K562 (cell line): ENCODE results near the gene SYTL4. TPM values are rescaled to one million over a fixed set of nuclear protein-coding genes. Genes with fewer than 3 reads are reported as not detected.

Source experiments
- ELF2 ChIP-seq: fragments of 250-450 bp; sonication (Bioruptor Pico); IDR thresholded peaks from 2 replicates; pipeline ENCODE4 v1.5.0; 2021; ENCODE audit warnings: mild to moderate bottlenecking
- GABPB2 ChIP-seq: fragments of 250-450 bp; sonication (Bioruptor Pico); conservative IDR thresholded peaks from 2 replicates; pipeline ENCODE4 v1.5.1; 2021; ENCODE audit warnings: mild to moderate bottlenecking
- TSC22D4 ChIP-seq: fragments of 450-650 bp; IDR thresholded peaks from 2 replicates; pipeline ENCODE4 v1.6.1; 2016; ENCODE audit warnings: missing genetic modification characterization, missing biosample characterization, control low read depth
- polyA plus RNA-seq, 8 experiments: library from polyadenylated mRNA; depleted of rRNA in 4 of 8; stranded (reverse) in 5 of 8; unstranded in 3 of 8; fragments of >200 nt; fragmentation: Nextera tagmentation in 2 of 8; fragmentation: Illumina TruSeq in 1 of 8; extraction: Ambion mirVana in 2 of 8; extraction: Trizol in 1 of 8; gene quantifications; 2 replicates each; pipeline versions ENCODE4 v1.2.1 to v1.2.3, GENCODE V29; 2011 to 2014; ENCODE audit warnings: inconsistent platforms in 1 of 8, missing spikeins in 1 of 8
- total RNA-seq, 7 experiments: library from RNA; depleted of rRNA in 6 of 7; stranded (reverse); fragments of >200 nt in 6 of 7; fragmentation: Illumina TruSeq in 2 of 7; extraction: Trizol in 2 of 7; gene quantifications; 2 replicates each; pipeline versions ENCODE4 v1.2.1 to v1.2.3, GENCODE V29; 2011 to 2021; ENCODE audit warnings: low replicate concordance in 1 of 7
- TF ChIP-seq, protein P1 (sequence below), 2 experiments: IDR thresholded peaks; 2 replicates each; pipeline ENCODE4 v1.6.1; 2011; ENCODE audit warnings: borderline replicate concordance in 1 of 2, control low read depth in 1 of 2, low read depth in 1 of 2, low read length in 1 of 2, mild to moderate bottlenecking in 1 of 2, mixed read lengths in 1 of 2, moderate library complexity in 1 of 2; ENCODE audit not compliant: insufficient read depth in 1 of 2, insufficient read length in 1 of 2, poor library complexity in 1 of 2, severe bottlenecking in 1 of 2; ENCODE audit errors: extremely low read depth in 1 of 2
- TF ChIP-seq, protein P2 (sequence below): IDR thresholded peaks from 2 replicates; pipeline ENCODE4 v1.6.1; 2012; ENCODE audit warnings: low read depth, low read length, improper control_type of control experiment, borderline replicate concordance
- TF ChIP-seq, protein P3 (sequence below): fragments of 450-650 bp; conservative IDR thresholded peaks from 2 replicates; pipeline ENCODE4 v1.6.1; 2016; ENCODE audit warnings: missing genetic modification characterization, low read depth, mild to moderate bottlenecking, control low read depth, missing compliant biosample characterization
- TF ChIP-seq, protein P4 (sequence below), 2 experiments: IDR thresholded peaks in 1 of 2; conservative IDR thresholded peaks in 1 of 2; 2 replicates each; pipeline ENCODE4 v1.6.1; 2016; ENCODE audit warnings: low read depth in 2 of 2, mild to moderate bottlenecking in 1 of 2, missing compliant biosample characterization in 1 of 2, missing genetic modification characterization in 1 of 2, moderate library complexity in 1 of 2

The SYTL4 gene
- total and polyA plus RNA-seq, 9 of the 15 experiments (the other 6 are each of a cell fraction or from before 2014, with no cell fraction given) = 0.65 to 9.0 (median 1.5) TPM

DNA sequence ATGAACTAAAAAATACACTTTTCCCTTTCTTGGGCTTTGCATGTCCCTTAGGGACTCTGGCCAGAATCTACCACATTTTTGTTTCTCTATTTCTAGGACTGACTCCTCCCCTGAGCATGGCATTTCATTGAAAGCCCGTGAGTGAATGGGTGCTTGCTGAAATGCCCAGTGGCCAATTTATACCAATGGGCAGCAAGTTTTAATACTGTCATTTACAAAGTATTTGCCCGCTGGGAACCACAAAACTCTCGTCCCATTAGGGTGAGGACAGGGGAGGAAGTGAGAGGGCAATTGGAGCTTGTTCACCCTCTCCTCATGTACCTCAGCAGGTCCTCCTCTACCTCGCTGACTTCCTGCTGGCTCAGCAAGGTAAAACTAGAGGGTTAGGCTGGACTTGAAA, 86.8 kb downstream of the SYTL4 start (continued):
- TF ChIP-seq, protein P1, sequence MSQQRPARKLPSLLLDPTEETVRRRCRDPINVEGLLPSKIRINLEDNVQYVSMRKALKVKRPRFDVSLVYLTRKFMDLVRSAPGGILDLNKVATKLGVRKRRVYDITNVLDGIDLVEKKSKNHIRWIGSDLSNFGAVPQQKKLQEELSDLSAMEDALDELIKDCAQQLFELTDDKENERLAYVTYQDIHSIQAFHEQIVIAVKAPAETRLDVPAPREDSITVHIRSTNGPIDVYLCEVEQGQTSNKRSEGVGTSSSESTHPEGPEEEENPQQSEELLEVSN (IDR thresholded peaks at IDR 0.05; ENCODE audit: borderline replicate concordance in 1 of 2, extremely low read depth in 1 of 2, insufficient read depth in 1 of 2, insufficient read length in 1 of 2, low read depth in 1 of 2, low read length in 1 of 2, poor library complexity in 1 of 2, severe bottlenecking in 1 of 2) = no peak
- TF ChIP-seq, protein P2, sequence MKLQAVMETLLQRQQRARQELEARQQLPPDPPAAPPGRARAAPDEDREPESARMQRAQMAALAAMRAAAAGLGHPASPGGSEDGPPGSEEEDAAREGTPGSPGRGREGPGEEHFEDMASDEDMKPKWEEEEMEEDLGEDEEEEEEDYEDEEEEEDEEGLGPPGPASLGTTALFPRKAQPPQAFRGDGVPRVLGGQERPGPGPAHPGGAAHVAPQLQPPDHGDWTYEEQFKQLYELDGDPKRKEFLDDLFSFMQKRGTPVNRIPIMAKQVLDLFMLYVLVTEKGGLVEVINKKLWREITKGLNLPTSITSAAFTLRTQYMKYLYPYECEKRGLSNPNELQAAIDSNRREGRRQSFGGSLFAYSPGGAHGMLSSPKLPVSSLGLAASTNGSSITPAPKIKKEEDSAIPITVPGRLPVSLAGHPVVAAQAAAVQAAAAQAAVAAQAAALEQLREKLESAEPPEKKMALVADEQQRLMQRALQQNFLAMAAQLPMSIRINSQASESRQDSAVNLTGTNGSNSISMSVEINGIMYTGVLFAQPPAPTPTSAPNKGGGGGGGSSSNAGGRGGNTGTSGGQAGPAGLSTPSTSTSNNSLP = no peak
- TF ChIP-seq, protein P3, sequence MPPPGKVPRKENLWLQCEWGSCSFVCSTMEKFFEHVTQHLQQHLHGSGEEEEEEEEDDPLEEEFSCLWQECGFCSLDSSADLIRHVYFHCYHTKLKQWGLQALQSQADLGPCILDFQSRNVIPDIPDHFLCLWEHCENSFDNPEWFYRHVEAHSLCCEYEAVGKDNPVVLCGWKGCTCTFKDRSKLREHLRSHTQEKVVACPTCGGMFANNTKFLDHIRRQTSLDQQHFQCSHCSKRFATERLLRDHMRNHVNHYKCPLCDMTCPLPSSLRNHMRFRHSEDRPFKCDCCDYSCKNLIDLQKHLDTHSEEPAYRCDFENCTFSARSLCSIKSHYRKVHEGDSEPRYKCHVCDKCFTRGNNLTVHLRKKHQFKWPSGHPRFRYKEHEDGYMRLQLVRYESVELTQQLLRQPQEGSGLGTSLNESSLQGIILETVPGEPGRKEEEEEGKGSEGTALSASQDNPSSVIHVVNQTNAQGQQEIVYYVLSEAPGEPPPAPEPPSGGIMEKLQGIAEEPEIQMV (tag) = no peak
- no peak for TF ChIP-seq GABPB2 (CRISPR knock-in tag)
- TF ChIP-seq, protein P4, sequence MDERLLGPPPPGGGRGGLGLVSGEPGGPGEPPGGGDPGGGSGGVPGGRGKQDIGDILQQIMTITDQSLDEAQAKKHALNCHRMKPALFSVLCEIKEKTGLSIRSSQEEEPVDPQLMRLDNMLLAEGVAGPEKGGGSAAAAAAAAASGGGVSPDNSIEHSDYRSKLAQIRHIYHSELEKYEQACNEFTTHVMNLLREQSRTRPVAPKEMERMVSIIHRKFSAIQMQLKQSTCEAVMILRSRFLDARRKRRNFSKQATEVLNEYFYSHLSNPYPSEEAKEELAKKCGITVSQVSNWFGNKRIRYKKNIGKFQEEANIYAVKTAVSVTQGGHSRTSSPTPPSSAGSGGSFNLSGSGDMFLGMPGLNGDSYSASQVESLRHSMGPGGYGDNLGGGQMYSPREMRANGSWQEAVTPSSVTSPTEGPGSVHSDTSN (CRISPR knock-in tag; IDR thresholded peaks at IDR 0.05; ENCODE audit: low read depth) = no peak
- TF ChIP-seq, protein P4 (tag; conservative IDR thresholded peaks at IDR 0.05; ENCODE audit: low read depth) = no peak
- TF ChIP-seq TSC22D4 (tag) = no peak
- TF ChIP-seq ELF2 (CRISPR knock-in tag) = no peak
- TF ChIP-seq, all 486 proteins: peak for 0
